Vagina (tissue), 2 donors: ENCODE data around the gene KAZN. TPM values are rescaled to one million over a fixed set of nuclear protein-coding genes. Genes with fewer than 3 reads are reported as not detected.

Experiments
- DNase-seq, 2 donors: peaks; one replicate each; pipeline ENCODE4 v3.0.0-alpha.2; 2017; ENCODE audit errors: extremely low spot score in 2 of 2
- H3K27ac ChIP-seq: fragments of 200-600 bp; sonication (generic); one replicate; pipeline ENCODE4 v1.5.1; 2019
- H3K27me3 ChIP-seq: fragments of 200-600 bp; sonication (generic); one replicate; pipeline ENCODE4 v1.5.1; 2019
- H3K36me3 ChIP-seq, 2 donors: fragments of 200-600 bp; sonication (generic); one replicate each; pipeline ENCODE4 v1.5.1; 2017 to 2019
- H3K4me1 ChIP-seq: fragments of 200-600 bp; sonication (generic); one replicate; pipeline ENCODE4 v1.5.1; 2019
- H3K4me3 ChIP-seq, 2 donors: fragments of 200-600 bp; sonication (generic); 1 replicate in 1 of 2; 2 replicates in 1 of 2; pipeline ENCODE4 v1.5.1; 2016 to 2019
- H3K9me3 ChIP-seq: fragments of 200-600 bp; sonication (generic); one replicate; pipeline ENCODE4 v1.5.1; 2019
- POLR2A ChIP-seq, 2 donors: fragments of 450-650 bp; IDR thresholded peaks; one replicate each; pipeline ENCODE4 v1.6.1; 2017; ENCODE audit warnings: antibody characterized with exemption in 2 of 2, mild to moderate bottlenecking in 2 of 2, moderate library complexity in 2 of 2
- POLR2AphosphoS5 ChIP-seq, 2 donors: sonication (generic); formaldehyde crosslinking; IDR thresholded peaks; one replicate each; pipeline ENCODE4 v1.9.0; 2017; ENCODE audit warnings: antibody characterized with exemption in 2 of 2, mild to moderate bottlenecking in 2 of 2, low read depth in 1 of 2; ENCODE audit not compliant: insufficient read depth in 1 of 2
- intact Hi-C: fragments of 100-400 bp; cut with DNase I; formaldehyde crosslinking; loops from one replicate; pipeline ENCODE4 v1.15.1; 2023
- total RNA-seq: library from RNA; depleted of rRNA; stranded (reverse); fragments of >200 nt; gene quantifications from one replicate; pipeline ENCODE4 v1.2.3, GENCODE V29; 2016
- TF ChIP-seq, protein P1 (sequence below), 3 experiments: fragments of 450-650 bp in 2 of 3; fragments of 200-600 bp in 1 of 3; sonication (generic) in 1 of 3; IDR thresholded peaks; one replicate each; pipeline ENCODE4 v1.5.1; 2017 to 2019; ENCODE audit warnings: antibody characterized with exemption in 3 of 3, mild to moderate bottlenecking in 2 of 3, moderate library complexity in 2 of 3

The KAZN gene
- total RNA-seq, 1 donor from 2014 or later, result 29.5 TPM

DNA sequence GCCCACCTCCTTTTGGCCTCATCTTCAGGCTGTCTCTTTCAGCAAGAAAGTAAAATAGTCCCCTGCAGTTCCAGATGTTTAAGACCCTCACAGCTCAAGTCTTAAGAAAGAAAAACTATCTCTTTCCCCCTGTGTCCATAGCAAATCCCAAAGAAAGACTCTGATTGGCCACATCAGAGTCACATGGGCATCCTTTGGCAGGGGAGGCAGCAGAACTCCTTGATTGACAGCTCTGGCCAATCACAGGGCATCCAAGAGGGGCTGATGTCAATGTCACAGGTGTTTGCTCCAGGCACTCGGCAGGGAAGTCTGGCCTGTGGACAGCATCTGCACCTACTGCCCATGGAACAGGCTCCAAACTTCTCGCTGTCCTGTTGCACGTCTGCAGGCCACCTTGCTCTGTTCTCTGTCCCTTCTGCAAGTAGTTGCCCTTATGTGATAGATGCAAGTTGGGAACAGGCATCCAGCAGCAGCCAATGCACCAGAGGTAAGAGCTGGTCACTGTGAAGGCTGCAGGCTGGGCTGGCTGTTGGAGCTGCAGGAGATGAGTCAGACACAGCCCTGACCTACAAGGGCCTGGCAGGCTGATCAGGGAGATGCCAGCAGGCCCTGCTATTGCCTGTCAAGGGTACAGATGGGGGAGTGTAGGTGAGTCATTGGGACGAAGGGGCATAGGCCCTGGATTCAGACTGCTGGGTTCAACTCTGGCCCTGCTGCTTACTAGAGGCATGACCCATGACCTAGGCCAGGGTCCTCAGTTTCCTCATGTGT is 458.2 kb downstream of the KAZN start:
- Histone ChIP-seq H3K4me3 (no peak overlapping the region), H3K27me3 (no peaks in the 10 kb centered on the region), H3K27ac (no peak overlapping the region), H3K4me1 (no peaks in the 10 kb centered on the region), H3K9me3 (no peaks in the 10 kb centered on the region), H3K36me3 (peaks cover 0 to 20% of the 10 kb centered on the region in 2 donors)
- no peak for DNase-seq
- TF ChIP-seq, protein P1, sequence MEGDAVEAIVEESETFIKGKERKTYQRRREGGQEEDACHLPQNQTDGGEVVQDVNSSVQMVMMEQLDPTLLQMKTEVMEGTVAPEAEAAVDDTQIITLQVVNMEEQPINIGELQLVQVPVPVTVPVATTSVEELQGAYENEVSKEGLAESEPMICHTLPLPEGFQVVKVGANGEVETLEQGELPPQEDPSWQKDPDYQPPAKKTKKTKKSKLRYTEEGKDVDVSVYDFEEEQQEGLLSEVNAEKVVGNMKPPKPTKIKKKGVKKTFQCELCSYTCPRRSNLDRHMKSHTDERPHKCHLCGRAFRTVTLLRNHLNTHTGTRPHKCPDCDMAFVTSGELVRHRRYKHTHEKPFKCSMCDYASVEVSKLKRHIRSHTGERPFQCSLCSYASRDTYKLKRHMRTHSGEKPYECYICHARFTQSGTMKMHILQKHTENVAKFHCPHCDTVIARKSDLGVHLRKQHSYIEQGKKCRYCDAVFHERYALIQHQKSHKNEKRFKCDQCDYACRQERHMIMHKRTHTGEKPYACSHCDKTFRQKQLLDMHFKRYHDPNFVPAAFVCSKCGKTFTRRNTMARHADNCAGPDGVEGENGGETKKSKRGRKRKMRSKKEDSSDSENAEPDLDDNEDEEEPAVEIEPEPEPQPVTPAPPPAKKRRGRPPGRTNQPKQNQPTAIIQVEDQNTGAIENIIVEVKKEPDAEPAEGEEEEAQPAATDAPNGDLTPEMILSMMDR (IDR thresholded peaks at IDR 0.05), result no peak
- TF ChIP-seq POLR2A (IDR thresholded peaks at IDR 0.05) (no peak), POLR2AphosphoS5 (IDR thresholded peaks at IDR 0.05; ENCODE audit: insufficient read depth in 1 of 2, low read depth in 1 of 2) (no peak)
- intact Hi-C loops, result no loop called here

- no peak overlapping the region for H3K4me3 ChIP-seq
- TF ChIP-seq POLR2AphosphoS5 (IDR thresholded peaks at IDR 0.05; ENCODE audit: insufficient read depth in 1 of 2, low read depth in 1 of 2) (no peak), POLR2A (IDR thresholded peaks at IDR 0.05) (no peak)
- TF ChIP-seq, protein P1 (IDR thresholded peaks at IDR 0.05), result no peak
- no peak for DNase-seq
- H3K36me3 ChIP-seq, result peaks cover 0 to 31% of the 10 kb centered on the region in 2 donors
- intact Hi-C loops, result no loop called here
- no peak overlapping the region for H3K27ac ChIP-seq
- no peaks in the 10 kb centered on the region for H3K27me3 ChIP-seq
- H3K9me3 ChIP-seq, result peaks cover 8% of the 10 kb centered on the region
- H3K4me1 ChIP-seq, result no peaks in the 10 kb centered on the region
Observed at GRCh38 chr1:15057834-15058233, 459.3 kb downstream of the KAZN start.

DNA sequence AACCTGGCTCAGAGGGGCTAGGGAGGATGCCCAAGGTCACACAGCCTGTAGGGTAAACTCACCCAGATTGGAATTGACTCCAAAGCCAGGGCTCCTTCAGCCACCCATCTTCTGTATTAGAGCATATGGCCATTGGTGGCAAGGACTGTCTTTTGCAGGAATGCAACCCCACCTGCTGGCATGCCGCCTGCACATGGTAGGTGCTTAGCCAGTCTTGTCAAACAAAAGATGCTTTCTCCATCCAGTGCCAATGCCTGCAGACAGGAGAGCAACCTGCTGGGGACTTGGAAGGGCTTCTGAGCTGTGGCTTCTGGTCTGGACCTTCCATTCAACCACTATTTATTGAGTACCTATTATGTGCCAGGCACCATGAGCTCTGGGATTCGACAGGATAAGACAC is 459.8 kb downstream of the KAZN start:
- no peak overlapping the region for H3K4me3 ChIP-seq
- no peak overlapping the region for H3K27ac ChIP-seq
- intact Hi-C loops, result no loop called here
- H3K27me3 ChIP-seq, result no peaks in the 10 kb centered on the region
- no peak for DNase-seq
- no peak for TF ChIP-seq POLR2AphosphoS5 (IDR thresholded peaks at IDR 0.05; ENCODE audit: insufficient read depth in 1 of 2, low read depth in 1 of 2)
- TF ChIP-seq, protein P1 (IDR thresholded peaks at IDR 0.05), result no peak
- no peak for TF ChIP-seq POLR2A (IDR thresholded peaks at IDR 0.05)
- H3K4me1 ChIP-seq, result no peaks in the 10 kb centered on the region
- peaks cover 8% of the 10 kb centered on the region for H3K9me3 ChIP-seq
- peaks cover 0 to 32% of the 10 kb centered on the region in 2 donors for H3K36me3 ChIP-seq

DNA sequence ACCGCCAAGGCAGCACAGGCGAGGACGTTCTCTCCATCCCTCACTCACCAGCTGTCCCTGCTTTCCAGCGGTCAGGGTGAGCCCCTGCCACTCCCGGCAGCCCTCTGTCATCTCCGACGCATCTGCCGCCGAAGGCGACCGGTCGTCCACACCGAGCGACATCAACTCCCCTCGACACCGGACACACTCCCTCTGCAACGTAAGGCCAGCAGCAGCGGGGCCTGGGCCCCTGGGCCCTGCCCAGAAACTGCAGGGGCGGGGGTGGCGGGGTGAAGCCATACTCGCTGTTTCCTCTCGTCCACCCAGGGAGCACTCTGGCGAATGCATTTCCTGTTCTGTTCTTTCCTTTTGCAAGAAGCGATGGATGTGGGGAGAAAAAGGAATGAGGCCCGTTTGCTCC is 461.6 kb downstream of the KAZN start:
- no peaks in the 10 kb centered on the region for H3K4me1 ChIP-seq
- H3K27me3 ChIP-seq, result no peaks in the 10 kb centered on the region
- intact Hi-C loops, result no loop called here
- TF ChIP-seq, protein P1 (IDR thresholded peaks at IDR 0.05), result no peak
- TF ChIP-seq POLR2AphosphoS5 (IDR thresholded peaks at IDR 0.05; ENCODE audit: insufficient read depth in 1 of 2, low read depth in 1 of 2) (no peak), POLR2A (IDR thresholded peaks at IDR 0.05) (no peak)
- H3K36me3 ChIP-seq, result peaks cover 0 to 37% of the 10 kb centered on the region in 2 donors
- peaks cover 8% of the 10 kb centered on the region for H3K9me3 ChIP-seq
- no peak for DNase-seq
- no peak overlapping the region for H3K4me3 ChIP-seq
- no peak overlapping the region for H3K27ac ChIP-seq

- no peaks in the 10 kb centered on the region for H3K4me1 ChIP-seq
- TF ChIP-seq POLR2AphosphoS5 (IDR thresholded peaks at IDR 0.05; ENCODE audit: insufficient read depth in 1 of 2, low read depth in 1 of 2) (no peak), POLR2A (IDR thresholded peaks at IDR 0.05) (no peak)
- TF ChIP-seq, protein P1 (IDR thresholded peaks at IDR 0.05), result no peak
- H3K36me3 ChIP-seq, result peaks cover 0 to 32% of the 10 kb centered on the region in 2 donors
- no peak overlapping the region for H3K4me3 ChIP-seq
- H3K9me3 ChIP-seq, result peaks cover 8% of the 10 kb centered on the region
- intact Hi-C loops, result no loop called here
- H3K27me3 ChIP-seq, result no peaks in the 10 kb centered on the region
- no peak overlapping the region for H3K27ac ChIP-seq
- DNase-seq, result no peak
Observed at GRCh38 chr1:15062479-15063099, 464.1 kb downstream of the KAZN start.
